ENCODE data around the gene WSB1.

GRCh38 chr17:27296428-27296979 is 2.6 kb downstream of the WSB1 start:
- TF ChIP-seq PPARA (CRISPR knock-in tag; IDR thresholded peaks at IDR 0.05; ENCODE audit: borderline replicate concordance), result no peak
- TF ChIP-seq ZC3H10 (CRISPR knock-in tag; IDR thresholded peaks at IDR 0.05), result peak; percentile 68
